ENCODE measurements around the gene GADD45G.

Gene GADD45G

GRCh38 chr9:89639961-89640360 lies 35.1 kb downstream of the GADD45G start:
- no peak for TF ChIP-seq CTCF (conservative IDR thresholded peaks at IDR 0.05)
- no peak overlapping the region for H3K27ac ChIP-seq

GRCh38 chr9:89640361-89640760 lies 35.5 kb downstream of the GADD45G start:
- no peak overlapping the region for H3K27ac ChIP-seq
- no peak for TF ChIP-seq CTCF (conservative IDR thresholded peaks at IDR 0.05)

- no peak overlapping the region for H3K27ac ChIP-seq
- no peak for TF ChIP-seq CTCF (conservative IDR thresholded peaks at IDR 0.05)
Measured at GRCh38 chr9:89640801-89641200, 36.0 kb downstream of the GADD45G start.

GRCh38 chr9:89641980-89642379 lies 37.2 kb downstream of the GADD45G start:
- no peak for TF ChIP-seq CTCF (conservative IDR thresholded peaks at IDR 0.05)
- no peak overlapping the region for H3K27ac ChIP-seq

GRCh38 chr9:89642789-89643188 lies 38.0 kb downstream of the GADD45G start:
- no peak for TF ChIP-seq CTCF (conservative IDR thresholded peaks at IDR 0.05)
- H3K27ac ChIP-seq: no peak overlapping the region

GRCh38 chr9:89646189-89646939 lies 41.6 kb downstream of the GADD45G start:
- no peak overlapping the region for H3K27ac ChIP-seq
- TF ChIP-seq CTCF (conservative IDR thresholded peaks at IDR 0.05): no peak

- no peak for TF ChIP-seq CTCF (conservative IDR thresholded peaks at IDR 0.05)
- H3K27ac ChIP-seq: peak overlapping the region; percentile 27; the same call in 1 of the 2 replicates
Measured at GRCh38 chr9:89647366-89648128, 42.7 kb downstream of the GADD45G start.
